Measurements from ENCODE around the gene ZNF496.
"Not testable (repeated sequence)": the region's sequence is repeated elsewhere in the genome, so short reads cannot be mapped to it uniquely, and the experiment has no call there.

Gene ZNF496

GRCh38 chr1:247358920-247359319 lies 27.3 kb upstream of the ZNF496 start:
- DNase-seq (ENCODE audit: low spot score) = no peak

GRCh38 chr1:247357781-247358211 lies 26.1 kb upstream of the ZNF496 start:
- DNase-seq (ENCODE audit: low spot score) = no peak

- DNase-seq (ENCODE audit: low spot score) = no peak
Observed at GRCh38 chr1:247357052-247357780, 25.5 kb upstream of the ZNF496 start.

GRCh38 chr1:247355160-247355559 lies 23.5 kb upstream of the ZNF496 start:
- DNase-seq (ENCODE audit: low spot score) = not testable (repeated sequence)

- DNase-seq (ENCODE audit: low spot score) = no peak
Observed at GRCh38 chr1:247352175-247352574, 20.5 kb upstream of the ZNF496 start.

- DNase-seq (ENCODE audit: low spot score) = no peak
Observed at GRCh38 chr1:247350587-247350986, 18.9 kb upstream of the ZNF496 start.

GRCh38 chr1:247347477-247348222 lies 16.0 kb upstream of the ZNF496 start:
- no peak for DNase-seq (ENCODE audit: low spot score)

- DNase-seq (ENCODE audit: low spot score) = no peak
Observed at GRCh38 chr1:247345881-247346280, 14.2 kb upstream of the ZNF496 start.

GRCh38 chr1:247343801-247344200 lies 12.1 kb upstream of the ZNF496 start:
- no peak for DNase-seq (ENCODE audit: low spot score)

GRCh38 chr1:247338723-247339275 lies 7.1 kb upstream of the ZNF496 start:
- DNase-seq (ENCODE audit: low spot score) = no peak

- DNase-seq (ENCODE audit: low spot score) = peak; percentile 40
Observed at GRCh38 chr1:247337961-247338360, 6.3 kb upstream of the ZNF496 start.

- DNase-seq (ENCODE audit: low spot score) = no peak
Observed at GRCh38 chr1:247337250-247337746, 5.6 kb upstream of the ZNF496 start.

- no peak for DNase-seq (ENCODE audit: low spot score)
Observed at GRCh38 chr1:247336390-247336789, 4.7 kb upstream of the ZNF496 start.

- DNase-seq (ENCODE audit: low spot score) = peak; percentile 54
Observed at GRCh38 chr1:247335882-247336281, 4.2 kb upstream of the ZNF496 start.

- DNase-seq (ENCODE audit: low spot score) = no peak
Observed at GRCh38 chr1:247334378-247335133, 2.9 kb upstream of the ZNF496 start.

- peak; percentile 49 for DNase-seq (ENCODE audit: low spot score)
Observed at GRCh38 chr1:247332623-247333361, 1.1 kb upstream of the ZNF496 start.

- DNase-seq (ENCODE audit: low spot score) = peak; percentile 27
Observed at GRCh38 chr1:247332215-247332622, 552 bp upstream of the ZNF496 start.

GRCh38 chr1:247331172-247331524 lies 519 bp downstream of the ZNF496 start:
- DNase-seq (ENCODE audit: low spot score) = peak; percentile 66

- DNase-seq (ENCODE audit: low spot score) = no peak
Observed at GRCh38 chr1:247330548-247331171, 1.0 kb downstream of the ZNF496 start.

- no peak for DNase-seq (ENCODE audit: low spot score)
Observed at GRCh38 chr1:247329097-247329617, 2.5 kb downstream of the ZNF496 start.

GRCh38 chr1:247328311-247328710 lies 3.4 kb downstream of the ZNF496 start:
- no peak for DNase-seq (ENCODE audit: low spot score)
